Breast epithelium (tissue), 3 donors: ENCODE data around the gene ZBTB37.

Experiments used
- POLR2A ChIP-seq: fragments of 450-650 bp; IDR thresholded peaks from one replicate; pipeline ENCODE4 v1.6.1; 2016; ENCODE audit warnings: antibody characterized with exemption, mild to moderate bottlenecking, moderate library complexity
- POLR2AphosphoS5 ChIP-seq, 3 donors: sonication (generic); formaldehyde crosslinking; IDR thresholded peaks; one replicate each; pipeline ENCODE4 v1.6.1; 2017; ENCODE audit warnings: antibody characterized with exemption in 3 of 3
- TF ChIP-seq, protein P1 (sequence below), 3 donors: fragments of 450-650 bp; IDR thresholded peaks; one replicate each; pipeline ENCODE4 v1.5.1; 2016 to 2017; ENCODE audit warnings: antibody characterized with exemption in 3 of 3, mild to moderate bottlenecking in 3 of 3, moderate library complexity in 3 of 3

DNA sequence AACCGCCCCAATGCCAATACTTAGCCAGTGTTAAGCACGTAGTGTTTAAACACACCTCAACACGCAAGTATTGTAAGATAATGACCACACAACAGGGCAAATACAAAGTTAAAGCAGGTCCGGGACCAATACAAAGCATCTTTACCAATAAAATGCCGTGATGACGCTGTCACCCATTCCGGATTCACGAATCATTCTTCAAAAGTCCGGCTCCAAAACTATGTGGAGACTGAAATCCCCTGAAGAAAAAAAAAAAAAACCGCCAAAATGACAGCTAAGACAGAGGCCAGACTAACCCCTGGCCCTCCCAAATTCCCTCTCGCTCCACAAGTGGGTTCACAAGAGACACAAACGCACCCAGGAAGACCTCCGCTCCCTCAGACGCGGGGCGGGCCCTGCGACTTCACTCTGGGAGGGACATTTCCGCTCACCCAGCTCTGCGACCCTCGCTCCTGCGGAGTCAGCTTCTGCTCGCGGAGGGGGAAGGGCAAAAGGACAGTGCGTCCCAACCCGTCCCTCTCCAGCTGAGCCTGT, 44.3 kb upstream of the ZBTB37 start:
- TF ChIP-seq, protein P1, sequence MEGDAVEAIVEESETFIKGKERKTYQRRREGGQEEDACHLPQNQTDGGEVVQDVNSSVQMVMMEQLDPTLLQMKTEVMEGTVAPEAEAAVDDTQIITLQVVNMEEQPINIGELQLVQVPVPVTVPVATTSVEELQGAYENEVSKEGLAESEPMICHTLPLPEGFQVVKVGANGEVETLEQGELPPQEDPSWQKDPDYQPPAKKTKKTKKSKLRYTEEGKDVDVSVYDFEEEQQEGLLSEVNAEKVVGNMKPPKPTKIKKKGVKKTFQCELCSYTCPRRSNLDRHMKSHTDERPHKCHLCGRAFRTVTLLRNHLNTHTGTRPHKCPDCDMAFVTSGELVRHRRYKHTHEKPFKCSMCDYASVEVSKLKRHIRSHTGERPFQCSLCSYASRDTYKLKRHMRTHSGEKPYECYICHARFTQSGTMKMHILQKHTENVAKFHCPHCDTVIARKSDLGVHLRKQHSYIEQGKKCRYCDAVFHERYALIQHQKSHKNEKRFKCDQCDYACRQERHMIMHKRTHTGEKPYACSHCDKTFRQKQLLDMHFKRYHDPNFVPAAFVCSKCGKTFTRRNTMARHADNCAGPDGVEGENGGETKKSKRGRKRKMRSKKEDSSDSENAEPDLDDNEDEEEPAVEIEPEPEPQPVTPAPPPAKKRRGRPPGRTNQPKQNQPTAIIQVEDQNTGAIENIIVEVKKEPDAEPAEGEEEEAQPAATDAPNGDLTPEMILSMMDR (IDR thresholded peaks at IDR 0.05): no peak
- TF ChIP-seq POLR2A (no peak), POLR2AphosphoS5 (IDR thresholded peaks at IDR 0.05) (no peak)
